ENCODE results near the gene GLDN.

The GLDN gene

GRCh38 chr15:51363383-51363782 is 21.9 kb downstream of the GLDN start:
- no peak for DNase-seq

GRCh38 chr15:51365417-51365816 is 24.0 kb downstream of the GLDN start:
- DNase-seq = no peak

GRCh38 chr15:51366071-51366470 is 24.6 kb downstream of the GLDN start:
- no peak for DNase-seq

- no peak for DNase-seq
Observed at GRCh38 chr15:51366920-51367319, 25.5 kb downstream of the GLDN start.

GRCh38 chr15:51367322-51367976 is 26.0 kb downstream of the GLDN start:
- no peak for DNase-seq

- DNase-seq = no peak
Observed at GRCh38 chr15:51368307-51368706, 26.9 kb downstream of the GLDN start.

GRCh38 chr15:51368751-51369450 is 27.4 kb downstream of the GLDN start:
- DNase-seq = no peak

GRCh38 chr15:51369451-51369761 is 28.0 kb downstream of the GLDN start:
- no peak for DNase-seq

GRCh38 chr15:51371266-51371665 is 29.8 kb downstream of the GLDN start:
- no peak for DNase-seq

- DNase-seq = no peak
Observed at GRCh38 chr15:51374131-51374530, 32.7 kb downstream of the GLDN start.

GRCh38 chr15:51375966-51376640 is 34.6 kb downstream of the GLDN start:
- no peak for DNase-seq

- no peak for DNase-seq
Observed at GRCh38 chr15:51377038-51377786, 35.8 kb downstream of the GLDN start.

- DNase-seq = no peak
Observed at GRCh38 chr15:51378406-51378805, 37.0 kb downstream of the GLDN start.

GRCh38 chr15:51379390-51379789 is 37.9 kb downstream of the GLDN start:
- no peak for DNase-seq

GRCh38 chr15:51380999-51381806 is 39.7 kb downstream of the GLDN start:
- no peak for DNase-seq

GRCh38 chr15:51382787-51383186 is 41.3 kb downstream of the GLDN start:
- DNase-seq = no peak

GRCh38 chr15:51386029-51386428 is 44.6 kb downstream of the GLDN start:
- no peak for DNase-seq

- DNase-seq = no peak
Observed at GRCh38 chr15:51386486-51386885, 45.0 kb downstream of the GLDN start.

GRCh38 chr15:51386960-51387698 is 45.7 kb downstream of the GLDN start:
- DNase-seq = no peak

GRCh38 chr15:51387699-51388041 is 46.2 kb downstream of the GLDN start:
- DNase-seq = no peak

GRCh38 chr15:51388726-51389125 is 47.3 kb downstream of the GLDN start:
- no peak for DNase-seq
